GM10266 (cell line): Measurements from ENCODE around the gene SIL1.
"Not testable (repeated sequence)": the region's sequence is repeated elsewhere in the genome, so short reads cannot be mapped to it uniquely, and the experiment has no call there.

Experiments
- DNase-seq: peaks from one replicate; pipeline ENCODE4 v3.0.0; 2012; ENCODE audit errors: extremely low spot score
- TF ChIP-seq, protein P1 (sequence below): IDR thresholded peaks from 2 replicates; pipeline ENCODE4 v1.5.1; 2012; ENCODE audit warnings: mild to moderate bottlenecking, low read depth; ENCODE audit not compliant: control insufficient read depth, insufficient read depth; ENCODE audit errors: missing control alignments

Gene SIL1

DNA sequence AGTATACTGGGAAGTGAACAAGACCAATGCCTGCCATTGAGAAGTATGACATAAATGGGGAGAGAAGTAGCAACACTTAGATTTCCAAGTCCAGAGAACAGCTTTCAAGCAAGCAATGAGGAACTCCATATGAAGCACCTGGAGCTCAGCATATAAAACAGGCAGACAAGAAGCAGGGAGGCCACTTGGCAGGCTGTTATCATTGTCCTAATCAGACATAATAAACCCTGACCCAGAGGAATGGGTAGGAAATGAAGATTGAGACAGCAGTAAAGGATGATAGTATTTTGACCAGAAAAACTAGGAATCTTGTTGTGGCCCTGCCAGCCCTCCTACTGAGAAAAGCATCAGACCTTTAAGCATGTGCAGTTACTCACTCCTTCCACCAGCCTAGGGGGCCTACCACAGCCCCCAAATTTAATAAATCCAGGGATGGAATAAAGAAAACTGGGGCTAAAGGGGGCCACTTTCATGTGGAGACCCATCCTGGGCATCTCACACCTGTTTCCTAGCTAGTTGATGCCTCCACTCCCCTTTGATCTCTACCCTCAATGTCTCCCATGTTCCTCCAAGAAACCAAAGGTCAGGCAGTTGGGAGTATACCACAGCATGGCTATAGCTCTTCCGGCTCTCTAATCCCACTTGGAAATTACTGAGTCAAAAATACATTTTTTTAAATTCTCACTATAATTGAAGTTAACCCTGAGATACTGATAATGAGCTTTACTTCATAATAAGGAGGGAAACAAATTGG is 135.1 kb downstream of the SIL1 start:
- TF ChIP-seq, protein P1, sequence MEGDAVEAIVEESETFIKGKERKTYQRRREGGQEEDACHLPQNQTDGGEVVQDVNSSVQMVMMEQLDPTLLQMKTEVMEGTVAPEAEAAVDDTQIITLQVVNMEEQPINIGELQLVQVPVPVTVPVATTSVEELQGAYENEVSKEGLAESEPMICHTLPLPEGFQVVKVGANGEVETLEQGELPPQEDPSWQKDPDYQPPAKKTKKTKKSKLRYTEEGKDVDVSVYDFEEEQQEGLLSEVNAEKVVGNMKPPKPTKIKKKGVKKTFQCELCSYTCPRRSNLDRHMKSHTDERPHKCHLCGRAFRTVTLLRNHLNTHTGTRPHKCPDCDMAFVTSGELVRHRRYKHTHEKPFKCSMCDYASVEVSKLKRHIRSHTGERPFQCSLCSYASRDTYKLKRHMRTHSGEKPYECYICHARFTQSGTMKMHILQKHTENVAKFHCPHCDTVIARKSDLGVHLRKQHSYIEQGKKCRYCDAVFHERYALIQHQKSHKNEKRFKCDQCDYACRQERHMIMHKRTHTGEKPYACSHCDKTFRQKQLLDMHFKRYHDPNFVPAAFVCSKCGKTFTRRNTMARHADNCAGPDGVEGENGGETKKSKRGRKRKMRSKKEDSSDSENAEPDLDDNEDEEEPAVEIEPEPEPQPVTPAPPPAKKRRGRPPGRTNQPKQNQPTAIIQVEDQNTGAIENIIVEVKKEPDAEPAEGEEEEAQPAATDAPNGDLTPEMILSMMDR: no peak
- no peak for DNase-seq

DNA sequence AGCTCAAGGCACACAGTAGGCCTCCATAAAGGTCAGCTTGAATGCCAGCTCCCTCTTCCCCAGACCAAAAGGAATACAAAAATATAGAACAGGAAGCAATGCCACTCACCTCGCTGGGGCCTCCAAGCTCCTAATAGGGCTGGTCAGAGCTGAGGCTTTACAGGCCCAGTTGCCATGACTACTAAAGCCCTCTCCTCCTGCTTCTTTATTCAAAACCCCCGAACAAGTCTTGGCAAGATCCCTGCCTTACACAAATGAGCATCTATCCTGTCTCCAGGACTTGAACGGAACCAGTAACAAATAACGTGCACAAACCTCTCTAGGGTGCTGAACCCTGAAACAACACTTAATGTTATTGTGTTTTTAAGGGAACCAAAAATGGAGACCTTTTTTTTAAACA is 136.3 kb downstream of the SIL1 start:
- TF ChIP-seq, protein P1: no peak
- no peak for DNase-seq

DNA sequence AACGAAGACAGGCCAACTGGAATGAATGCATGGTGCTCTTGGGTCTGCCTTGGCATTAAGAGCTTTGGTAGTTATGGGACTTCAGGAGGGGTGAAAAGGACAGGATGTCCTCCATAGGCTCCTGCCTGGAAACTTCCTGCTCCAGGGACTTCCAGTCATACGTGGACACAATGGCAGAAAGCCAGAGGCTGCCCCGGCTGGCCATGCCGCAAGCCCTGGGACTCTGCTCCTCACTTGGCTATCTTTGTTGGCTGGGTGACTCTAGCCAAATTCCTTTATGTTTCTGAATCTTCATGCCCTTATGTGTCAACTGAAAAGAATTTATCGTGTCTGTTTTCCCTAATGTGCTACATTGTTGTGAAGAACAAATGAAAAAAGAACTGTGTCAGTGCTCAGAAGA is 136.9 kb downstream of the SIL1 start:
- no peak for DNase-seq
- TF ChIP-seq, protein P1: no peak

DNA sequence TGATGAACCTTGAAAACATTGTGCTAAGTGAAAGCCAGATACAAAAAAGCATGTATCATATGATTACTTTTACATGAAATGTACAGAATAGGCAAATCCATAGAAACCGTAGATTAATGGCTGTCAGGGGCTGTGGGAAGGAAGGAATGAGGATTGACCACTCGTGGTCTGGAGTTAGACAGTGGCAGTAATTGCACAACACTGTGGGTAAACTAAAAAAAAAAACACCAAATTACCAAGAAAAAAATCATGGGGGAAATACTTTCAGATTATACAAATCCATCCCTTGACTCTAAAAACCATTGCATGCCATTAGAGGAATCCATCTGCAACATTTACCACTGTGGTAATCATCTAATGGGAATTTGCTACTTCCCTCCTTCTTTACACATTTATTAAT is 140.0 kb downstream of the SIL1 start:
- DNase-seq: no peak
- TF ChIP-seq, protein P1: no peak

DNA sequence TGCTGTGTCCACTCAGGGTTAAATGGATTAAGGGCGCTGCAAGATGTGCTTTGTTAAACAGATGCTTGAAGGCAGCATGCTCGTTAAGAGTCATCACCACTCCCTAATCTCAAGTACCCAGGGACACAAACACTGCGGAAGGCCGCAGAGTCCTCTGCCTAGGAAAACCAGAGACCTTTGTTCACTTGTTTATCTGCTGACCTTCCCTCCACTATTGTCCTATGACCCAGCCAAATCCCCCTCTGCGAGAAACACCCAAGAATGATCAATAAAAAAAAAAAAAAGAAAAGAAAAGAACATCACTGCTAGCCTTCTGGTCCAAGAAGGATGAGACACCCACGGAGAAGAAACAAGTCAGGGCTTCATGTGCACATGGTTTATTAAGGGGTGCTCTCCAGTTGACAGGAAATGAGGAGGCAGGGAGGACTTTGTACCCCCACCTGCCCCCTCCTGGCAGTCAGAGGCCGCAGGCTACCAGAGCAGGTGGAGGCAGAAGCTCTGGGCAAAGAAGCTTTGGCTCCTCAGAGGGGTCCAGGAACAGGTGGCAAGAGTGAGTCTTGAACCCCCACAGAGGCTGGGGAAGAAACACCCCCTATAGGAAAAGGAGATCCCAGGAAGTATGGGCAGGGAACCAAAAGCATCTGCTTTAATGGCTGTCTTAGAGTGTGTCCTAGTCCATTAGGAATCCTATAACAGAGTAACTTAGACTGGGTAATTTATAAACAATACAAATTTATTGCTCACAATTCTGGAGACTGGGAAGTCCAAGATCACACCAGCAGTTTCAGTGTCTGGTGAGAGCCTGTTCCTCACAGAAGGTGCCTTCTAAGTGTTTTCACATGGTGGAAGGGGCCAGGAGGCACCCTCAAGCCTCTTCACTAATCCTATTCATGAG is 140.9 kb downstream of the SIL1 start:
- not testable (repeated sequence) for DNase-seq

DNA sequence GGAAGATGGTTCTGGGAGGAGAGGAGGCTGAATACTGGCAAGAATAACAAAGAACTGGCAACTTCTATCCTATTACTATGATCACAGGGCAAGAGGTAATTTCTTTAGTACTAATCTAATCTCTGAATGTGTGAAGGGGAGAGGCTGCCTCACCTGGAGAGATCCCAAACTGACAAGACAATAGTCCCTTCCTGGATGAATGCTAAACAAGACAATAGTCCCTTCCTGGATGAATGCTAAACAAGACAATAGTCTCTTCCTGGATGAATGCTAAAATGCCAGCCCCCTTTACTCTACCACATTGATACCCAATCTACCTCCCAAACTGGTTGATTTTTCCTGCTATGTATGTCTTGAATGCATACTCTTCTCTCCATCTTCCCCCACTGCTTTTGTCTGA is 145.2 kb downstream of the SIL1 start:
- no peak for DNase-seq
- TF ChIP-seq, protein P1: no peak

DNA sequence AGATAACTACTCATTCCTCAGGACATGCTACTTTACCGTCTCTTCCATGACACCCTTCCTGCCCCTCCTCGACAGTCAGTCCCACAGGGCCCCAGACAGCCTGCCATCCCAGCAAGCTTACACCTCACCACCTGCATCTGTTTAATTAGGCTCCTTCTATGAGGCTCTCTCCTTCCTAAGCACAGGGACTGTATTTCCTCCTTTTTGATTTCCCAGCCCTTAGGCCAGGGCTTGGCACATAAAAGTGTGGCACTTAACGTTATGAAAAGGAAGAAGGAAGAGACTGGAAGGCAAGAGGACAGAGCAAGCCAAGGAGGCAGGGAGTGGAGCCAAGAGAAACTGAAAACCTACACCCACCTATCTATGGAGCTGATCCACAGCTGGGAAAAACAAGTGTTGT is 146.8 kb downstream of the SIL1 start:
- TF ChIP-seq, protein P1: no peak
- DNase-seq: no peak
